Measurements from ENCODE around the gene SLC39A6.

Gene SLC39A6

DNA sequence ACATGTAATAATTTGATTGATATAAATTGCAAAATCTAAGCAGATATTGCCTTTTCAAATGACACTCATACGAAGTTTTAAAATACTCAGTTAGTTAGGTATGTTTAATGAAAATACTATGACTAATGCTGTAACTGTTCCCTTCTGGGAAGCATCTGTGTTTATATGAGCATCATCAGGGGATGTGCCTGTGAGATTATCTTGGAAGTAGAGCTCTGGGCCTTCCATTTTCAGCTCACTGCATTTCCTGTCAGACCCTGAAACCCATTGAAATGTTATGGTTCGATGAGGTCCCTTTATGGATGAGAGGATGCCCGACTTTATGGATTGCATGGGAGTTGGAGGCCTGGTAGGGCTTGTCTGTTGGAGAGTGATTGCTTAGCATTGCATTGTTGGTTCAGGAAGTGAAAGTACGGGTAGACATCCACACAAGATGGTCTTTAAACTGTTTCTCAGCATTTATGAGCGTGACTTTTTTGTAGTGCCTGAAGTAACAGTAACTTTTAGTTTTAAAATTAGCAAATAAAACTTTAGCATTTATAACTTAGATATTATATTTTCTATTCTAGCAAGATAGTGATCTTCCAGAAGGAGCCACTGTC, 29.2 kb upstream of the SLC39A6 start:
- ATAC-seq, result peak; percentile 89
- TF ChIP-seq TSHZ2 (CRISPR knock-in tag; IDR thresholded peaks at IDR 0.05), result no peak
- TF ChIP-seq ISL1 (CRISPR knock-in tag; IDR thresholded peaks at IDR 0.05), result no peak
- TF ChIP-seq OSR1 (CRISPR knock-in tag; IDR thresholded peaks at IDR 0.05), result no peak
- TF ChIP-seq ZNF565 (CRISPR knock-in tag; conservative IDR thresholded peaks at IDR 0.05; ENCODE audit: low read depth), result no peak
- no peak for TF ChIP-seq POU6F1 (CRISPR knock-in tag; IDR thresholded peaks at IDR 0.05; ENCODE audit: borderline replicate concordance, low read depth)
- TF ChIP-seq, protein P1, sequence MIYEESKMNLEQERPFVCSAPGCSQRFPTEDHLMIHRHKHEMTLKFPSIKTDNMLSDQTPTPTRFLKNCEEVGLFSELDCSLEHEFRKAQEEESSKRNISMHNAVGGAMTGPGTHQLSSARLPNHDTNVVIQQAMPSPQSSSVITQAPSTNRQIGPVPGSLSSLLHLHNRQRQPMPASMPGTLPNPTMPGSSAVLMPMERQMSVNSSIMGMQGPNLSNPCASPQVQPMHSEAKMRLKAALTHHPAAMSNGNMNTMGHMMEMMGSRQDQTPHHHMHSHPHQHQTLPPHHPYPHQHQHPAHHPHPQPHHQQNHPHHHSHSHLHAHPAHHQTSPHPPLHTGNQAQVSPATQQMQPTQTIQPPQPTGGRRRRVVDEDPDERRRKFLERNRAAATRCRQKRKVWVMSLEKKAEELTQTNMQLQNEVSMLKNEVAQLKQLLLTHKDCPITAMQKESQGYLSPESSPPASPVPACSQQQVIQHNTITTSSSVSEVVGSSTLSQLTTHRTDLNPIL (CRISPR knock-in tag; IDR thresholded peaks at IDR 0.05; ENCODE audit: low read depth), result no peak
- no peak for TF ChIP-seq TOX (CRISPR knock-in tag; IDR thresholded peaks at IDR 0.05; ENCODE audit: borderline replicate concordance)
- no peak for TF ChIP-seq ZFP3 (CRISPR knock-in tag; IDR thresholded peaks at IDR 0.05)
- TF ChIP-seq CSDC2 (CRISPR knock-in tag; IDR thresholded peaks at IDR 0.05), result no peak
- TF ChIP-seq, protein P2, sequence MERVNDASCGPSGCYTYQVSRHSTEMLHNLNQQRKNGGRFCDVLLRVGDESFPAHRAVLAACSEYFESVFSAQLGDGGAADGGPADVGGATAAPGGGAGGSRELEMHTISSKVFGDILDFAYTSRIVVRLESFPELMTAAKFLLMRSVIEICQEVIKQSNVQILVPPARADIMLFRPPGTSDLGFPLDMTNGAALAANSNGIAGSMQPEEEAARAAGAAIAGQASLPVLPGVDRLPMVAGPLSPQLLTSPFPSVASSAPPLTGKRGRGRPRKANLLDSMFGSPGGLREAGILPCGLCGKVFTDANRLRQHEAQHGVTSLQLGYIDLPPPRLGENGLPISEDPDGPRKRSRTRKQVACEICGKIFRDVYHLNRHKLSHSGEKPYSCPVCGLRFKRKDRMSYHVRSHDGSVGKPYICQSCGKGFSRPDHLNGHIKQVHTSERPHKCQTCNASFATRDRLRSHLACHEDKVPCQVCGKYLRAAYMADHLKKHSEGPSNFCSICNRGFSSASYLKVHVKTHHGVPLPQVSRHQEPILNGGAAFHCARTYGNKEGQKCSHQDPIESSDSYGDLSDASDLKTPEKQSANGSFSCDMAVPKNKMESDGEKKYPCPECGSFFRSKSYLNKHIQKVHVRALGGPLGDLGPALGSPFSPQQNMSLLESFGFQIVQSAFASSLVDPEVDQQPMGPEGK (CRISPR knock-in tag; IDR thresholded peaks at IDR 0.05; ENCODE audit: borderline replicate concordance), result no peak
- TF ChIP-seq CSRNP3 (CRISPR knock-in tag; IDR thresholded peaks at IDR 0.05), result no peak
- no peak for TF ChIP-seq ZC3H10 (CRISPR knock-in tag; IDR thresholded peaks at IDR 0.05)
- TF ChIP-seq PPARA (CRISPR knock-in tag; IDR thresholded peaks at IDR 0.05; ENCODE audit: borderline replicate concordance), result no peak
- no peak for TF ChIP-seq ESRRG (CRISPR knock-in tag; IDR thresholded peaks at IDR 0.05)

DNA sequence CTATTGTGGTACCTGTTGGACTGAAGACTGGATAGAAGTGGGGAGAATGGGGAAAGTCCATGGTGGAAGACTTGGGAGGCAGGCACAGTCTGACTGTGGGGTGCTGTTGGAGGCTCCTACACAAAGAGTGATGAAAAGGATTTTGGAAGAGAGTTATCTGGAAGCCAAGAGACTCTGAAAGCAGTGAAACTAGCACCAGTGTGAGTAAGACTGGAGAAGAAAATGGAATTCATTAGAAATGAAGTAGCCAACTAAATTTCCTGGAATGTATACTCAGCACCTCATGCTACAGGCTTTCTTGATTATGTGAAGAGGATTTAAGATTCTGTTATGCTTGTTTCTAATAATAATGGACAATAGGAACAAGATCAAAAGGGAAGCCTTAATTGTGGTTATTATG, 28.3 kb upstream of the SLC39A6 start:
- ATAC-seq, result peak; percentile 32
- no peak for TF ChIP-seq GLIS3 (CRISPR knock-in tag; IDR thresholded peaks at IDR 0.05)
- TF ChIP-seq ARNTL (CRISPR knock-in tag; IDR thresholded peaks at IDR 0.05; ENCODE audit: borderline replicate concordance, low read depth), result no peak
- TF ChIP-seq PPARA (CRISPR knock-in tag; IDR thresholded peaks at IDR 0.05; ENCODE audit: borderline replicate concordance), result no peak
- TF ChIP-seq TOX (CRISPR knock-in tag; IDR thresholded peaks at IDR 0.05; ENCODE audit: borderline replicate concordance), result no peak
- TF ChIP-seq BACH2 (CRISPR knock-in tag; IDR thresholded peaks at IDR 0.05; ENCODE audit: borderline replicate concordance), result no peak
- no peak for TF ChIP-seq ISL1 (CRISPR knock-in tag; IDR thresholded peaks at IDR 0.05)
- TF ChIP-seq CSRNP3 (CRISPR knock-in tag; IDR thresholded peaks at IDR 0.05), result no peak
- no peak for TF ChIP-seq TCF4 (CRISPR knock-in tag; IDR thresholded peaks at IDR 0.05; ENCODE audit: borderline replicate concordance)
- no peak for TF ChIP-seq ZNF565 (CRISPR knock-in tag; conservative IDR thresholded peaks at IDR 0.05; ENCODE audit: low read depth)
- TF ChIP-seq ZNF8 (CRISPR knock-in tag; IDR thresholded peaks at IDR 0.05), result no peak
